ENCODE measurements around the gene POLA2. TPM values are rescaled to one million over a fixed set of nuclear protein-coding genes. Genes with fewer than 3 reads are reported as not detected.
A peak's percentile ranks its signal among the peaks of the same experiment; 100 is the strongest.

POLA2 gene
- total and polyA plus RNA-seq, 9 of the 15 experiments (the other 6 are each of a cell fraction or from before 2014, with no cell fraction given): 2.7 to 134 (median 44.4) TPM

- TF ChIP-seq TFE3 (CRISPR knock-in tag; IDR thresholded peaks at IDR 0.05) (no peak), NFE2 (IDR thresholded peaks at IDR 0.05; ENCODE audit: low read depth) (peak; percentile 51), ZNF583 (CRISPR knock-in tag; IDR thresholded peaks at IDR 0.05) (no peak), SRSF1 (IDR thresholded peaks at IDR 0.05; ENCODE audit: low read depth, low read length) (no peak), NKRF (IDR thresholded peaks at IDR 0.05; ENCODE audit: borderline replicate concordance) (peak; percentile 56; the same call in 1 of the 2 replicates), EZH2 (IDR thresholded peaks at IDR 0.05; ENCODE audit: borderline replicate concordance, low read depth, low read length) (no peak), BCOR (IDR thresholded peaks at IDR 0.05) (no peak), NONO (IDR thresholded peaks at IDR 0.05; ENCODE audit: low read depth in 2 of 2, low read length in 1 of 2) (no peak), ZNF445 (CRISPR knock-in tag; IDR thresholded peaks at IDR 0.05; ENCODE audit: low read depth) (0 out of 2 replicates have a peak, but pooled peaks have one; percentile 50), KLF16 (IDR thresholded peaks at IDR 0.05) (peak; percentile 77), ZNF232 (CRISPR knock-in tag; IDR thresholded peaks at IDR 0.05) (no peak), CEBPG (CRISPR knock-in tag; IDR thresholded peaks at IDR 0.05) (no peak), CEBPG (tag; conservative IDR thresholded peaks at IDR 0.05 in 1 of 2, IDR thresholded peaks at IDR 0.05 in 1 of 2) (no peak), ETV1 (tag; conservative IDR thresholded peaks at IDR 0.05; ENCODE audit: low read depth) (peak; percentile 16; the same call in 1 of the 2 replicates), ZNF644 (tag; IDR thresholded peaks at IDR 0.05; ENCODE audit: low read depth) (0 out of 2 replicates have a peak, but pooled peaks have one; percentile 32), CREBBP (IDR thresholded peaks at IDR 0.05; ENCODE audit: low read depth, low read length) (no peak), ESRRA (IDR thresholded peaks at IDR 0.05; ENCODE audit: borderline replicate concordance, low read depth) (no peak), KLF6 (CRISPR knock-in tag; IDR thresholded peaks at IDR 0.05; ENCODE audit: borderline replicate concordance) (no peak), SLC30A9 (CRISPR knock-in tag; IDR thresholded peaks at IDR 0.05) (no peak), ID3 (CRISPR knock-in tag; IDR thresholded peaks at IDR 0.05) (no peak), ID3 (tag; IDR thresholded peaks at IDR 0.05) (no peak), ZC3H4 (CRISPR knock-in tag; IDR thresholded peaks at IDR 0.05; ENCODE audit: borderline replicate concordance) (peak; percentile 59; the same call in 1 of the 2 replicates)
Measured at GRCh38 chr11:65261591-65262380, at the start of gene POLA2 (continued).
